HepG2 (cell line): ENCODE measurements around the gene PIK3CA. TPM values are rescaled to one million over a fixed set of nuclear protein-coding genes. Genes with fewer than 3 reads are reported as not detected.

Experiments used
- FOXA1 ChIP-seq, 2 experiments: fragments of 450-650 bp in 1 of 2; sonication (generic) in 1 of 2; formaldehyde crosslinking in 1 of 2; IDR thresholded peaks; 2 replicates each; pipeline versions ENCODE4 v1.4.0 to v1.6.1; 2016 to 2020; ENCODE audit warnings: missing genetic modification reagents in 1 of 2
- FOXK2 ChIP-seq: fragments of 450-650 bp; IDR thresholded peaks from 2 replicates; pipeline ENCODE4 v1.6.1; 2016
- HNRNPH1 ChIP-seq: fragments of 200-400 bp; formaldehyde crosslinking; optimal IDR thresholded peaks from 2 replicates; pipeline ENCODE3; 2017; ENCODE audit warnings: mild to moderate bottlenecking, low read depth, low read length
- HOXA3 ChIP-seq: sonication (generic); formaldehyde crosslinking; IDR thresholded peaks from 2 replicates; pipeline ENCODE4 v1.5.0; 2020; ENCODE audit warnings: missing genetic modification reagents
- HOXA9 ChIP-seq: sonication (generic); formaldehyde crosslinking; IDR thresholded peaks from 2 replicates; pipeline ENCODE4 v1.8.1; 2022; ENCODE audit warnings: missing genetic modification reagents, mild to moderate bottlenecking, moderate library complexity, borderline replicate concordance
- MTA3 ChIP-seq: sonication (generic); formaldehyde crosslinking; IDR thresholded peaks from 2 replicates; pipeline ENCODE4 v1.4.0; 2020; ENCODE audit warnings: missing genetic modification reagents
- POGZ ChIP-seq: sonication (generic); formaldehyde crosslinking; IDR thresholded peaks from 2 replicates; pipeline ENCODE4 v1.4.0; 2020; ENCODE audit warnings: mild to moderate bottlenecking, missing genetic modification reagents
- SMC3 ChIP-seq: IDR thresholded peaks from 2 replicates; pipeline ENCODE4 v1.6.1; 2011; ENCODE audit warnings: low read length, improper control_type of control experiment
- SOX13 ChIP-seq, 3 experiments: fragments of 450-650 bp in 1 of 3; sonication (generic) in 1 of 3; formaldehyde crosslinking in 1 of 3; IDR thresholded peaks in 2 of 3; conservative IDR thresholded peaks in 1 of 3; 2 replicates each; pipeline versions ENCODE4 v1.5.0 to v1.6.1; 2016 to 2020; ENCODE audit warnings: antibody characterized with exemption in 1 of 3, mild to moderate bottlenecking in 1 of 3, missing compliant biosample characterization in 1 of 3, missing genetic modification reagents in 1 of 3, moderate library complexity in 1 of 3
- TIGD3 ChIP-seq: sonication (generic); formaldehyde crosslinking; IDR thresholded peaks from 2 replicates; pipeline ENCODE4 v1.5.1; 2020; ENCODE audit warnings: mild to moderate bottlenecking, missing genetic modification reagents, borderline replicate concordance
- ZNF225 ChIP-seq: sonication (generic); formaldehyde crosslinking; IDR thresholded peaks from 2 replicates; pipeline ENCODE4 v1.4.0; 2020; ENCODE audit warnings: mild to moderate bottlenecking, missing genetic modification reagents
- ZNF24 ChIP-seq: fragments of 450-650 bp; IDR thresholded peaks from 2 replicates; pipeline ENCODE4 v1.6.1; 2017; ENCODE audit warnings: antibody characterized with exemption, mild to moderate bottlenecking
- ZNF407 ChIP-seq: sonication (generic); formaldehyde crosslinking; IDR thresholded peaks from one replicate; pipeline ENCODE4 v1.5.1; 2020; ENCODE audit warnings: mild to moderate bottlenecking, missing genetic modification reagents; ENCODE audit errors: not compliant biosample characterization
- ZNF512B ChIP-seq: sonication (generic); formaldehyde crosslinking; IDR thresholded peaks from 2 replicates; pipeline ENCODE4 v1.5.1; 2020; ENCODE audit warnings: missing genetic modification reagents, mild to moderate bottlenecking, borderline replicate concordance
- ZNF619 ChIP-seq: sonication (generic); formaldehyde crosslinking; IDR thresholded peaks from 2 replicates; pipeline ENCODE4 v1.4.0; 2020; ENCODE audit warnings: mild to moderate bottlenecking, missing genetic modification reagents
- ZSCAN31 ChIP-seq: sonication (generic); formaldehyde crosslinking; IDR thresholded peaks from 2 replicates; pipeline ENCODE4 v1.5.0; 2020; ENCODE audit warnings: low read depth, mild to moderate bottlenecking, missing genetic modification reagents
- polyA plus RNA-seq, 8 experiments: library from polyadenylated mRNA; depleted of rRNA in 3 of 8; stranded (reverse) in 7 of 8; unstranded in 1 of 8; fragments of >200 nt; fragmentation: Illumina TruSeq in 4 of 8; extraction: Trizol in 4 of 8; gene quantifications; 2 replicates each; pipeline versions ENCODE4 v1.2.1 to v1.2.3, GENCODE V29; 2011 to 2016; ENCODE audit warnings: low read depth in 4 of 8, missing spikeins in 1 of 8, mixed read lengths in 1 of 8; ENCODE audit not compliant: insufficient read depth in 1 of 8
- total RNA-seq, 5 experiments: library from RNA; depleted of rRNA; stranded (reverse); fragments of >200 nt; fragmentation: Illumina TruSeq; extraction: Trizol; gene quantifications; 2 replicates each; pipeline ENCODE4 v1.2.3, GENCODE V29; 2016; ENCODE audit warnings: low read depth in 1 of 5

The PIK3CA gene
- total and polyA plus RNA-seq, 2 of the 13 experiments (the other 11 are each of a cell fraction or from before 2014, with no cell fraction given), result 5.7 to 11.4 TPM

- TF ChIP-seq FOXK2 (no peak), ZNF512B (CRISPR knock-in tag) (no peak), ZSCAN31 (no peak), FOXA1 (IDR thresholded peaks at IDR 0.05) (0 out of 2 replicates have a peak, but pooled peaks have one; percentile 10), FOXA1 (CRISPR knock-in tag; IDR thresholded peaks at IDR 0.05) (peak; percentile 87), ZNF225 (CRISPR knock-in tag) (no peak), POGZ (CRISPR knock-in tag) (no peak), SMC3 (peak; percentile 63), ZNF407 (CRISPR knock-in tag) (no peak), HNRNPH1 (no peak), MTA3 (CRISPR knock-in tag) (no peak), SOX13 (IDR thresholded peaks at IDR 0.05) (no peak), SOX13 (CRISPR knock-in tag; conservative IDR thresholded peaks at IDR 0.05 in 1 of 2, IDR thresholded peaks at IDR 0.05 in 1 of 2) (peak in 1 of 2 experiments; percentile 45; a peak in 1 of 4 replicates), HOXA3 (CRISPR knock-in tag) (no peak), HOXA9 (no peak), ZNF24 (no peak), ZNF619 (CRISPR knock-in tag) (no peak), TIGD3 (CRISPR knock-in tag) (no peak)
These were observed 1.1 kb upstream of the PIK3CA start (continued) for GRCh38 chr3:179146911-179147513.
